RWPE1 (cell line): ENCODE results near the gene YIPF5.
A peak's percentile ranks its signal among the peaks of the same experiment; 100 is the strongest.

Experiments
- CTCF ChIA-PET: fragments of 350-600 bp; sonication (Branson Sonifier 250); formaldehyde crosslinking; extraction: SDS; loops from one replicate; lab custom pipeline; 2021; lab: Yijun Ruan, JAX
- POLR2A ChIA-PET: fragments of 400-600 bp; formaldehyde crosslinking; extraction: SDS; loops from one replicate; lab custom pipeline; 2020; ENCODE audit warnings: antibody characterized with exemption; ENCODE audit not compliant: low non-redundant PET; lab: Yijun Ruan, JAX
- DNase-seq: peaks from one replicate; pipeline ENCODE4 v3.0.0; 2012; ENCODE audit warnings: low spot score
- H3K27ac ChIP-seq: fragments of 450-650 bp; 2 replicates; pipeline ENCODE4 v1.5.1; 2017
- CTCF ChIP-seq: fragments of 450-650 bp; conservative IDR thresholded peaks from 2 replicates; pipeline ENCODE4 v1.5.1; 2017; ENCODE audit warnings: low read depth, mild to moderate bottlenecking

Gene YIPF5

DNA sequence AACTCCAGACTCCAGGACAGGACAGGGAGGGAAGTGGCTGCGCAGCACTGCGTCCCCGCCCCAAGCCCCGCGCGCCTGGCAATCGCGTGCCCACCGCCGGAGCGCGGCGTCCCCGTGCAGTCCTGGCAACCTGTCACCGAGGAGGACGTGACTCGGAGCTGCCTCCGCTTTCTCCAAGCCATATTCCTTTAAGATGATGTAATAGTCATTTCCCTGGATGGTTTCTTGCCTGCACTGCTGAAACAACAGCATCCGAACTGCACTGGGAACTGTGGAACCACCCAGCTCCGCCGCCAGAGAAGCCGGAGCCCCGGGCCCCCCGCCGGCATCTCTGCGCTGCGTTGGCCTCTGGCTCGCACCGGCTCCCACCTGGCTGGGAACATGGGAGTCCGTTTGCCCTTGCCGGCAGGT, 34.7 kb upstream of the YIPF5 start:
- ChIA-PET POLR2A (no interaction called here), CTCF (interaction anchor here (1.2 to 1.7 kb wide), 2 partner anchors 202 to 1621 kb away, joined by 3 to 6 read pairs; no protein-coding TSS in a partner anchor)

GRCh38 chr5:144203750-144204596, 33.5 kb upstream of the YIPF5 start:
- ChIA-PET CTCF (interaction anchor here (0.5 to 1.8 kb wide), 16 partner anchors 8 to 1627 kb away, joined by 3 to 19 read pairs (median 3); no protein-coding TSS in a partner anchor), POLR2A (no interaction called here)
- peak; percentile 49 for DNase-seq
- TF ChIP-seq CTCF = peak; percentile 97
- H3K27ac ChIP-seq = no peak overlapping the region

More for the DNA sequence above, 34.7 kb upstream of the YIPF5 start:
- DNase-seq = no peak
- TF ChIP-seq CTCF = no peak
- no peak overlapping the region for H3K27ac ChIP-seq

DNA sequence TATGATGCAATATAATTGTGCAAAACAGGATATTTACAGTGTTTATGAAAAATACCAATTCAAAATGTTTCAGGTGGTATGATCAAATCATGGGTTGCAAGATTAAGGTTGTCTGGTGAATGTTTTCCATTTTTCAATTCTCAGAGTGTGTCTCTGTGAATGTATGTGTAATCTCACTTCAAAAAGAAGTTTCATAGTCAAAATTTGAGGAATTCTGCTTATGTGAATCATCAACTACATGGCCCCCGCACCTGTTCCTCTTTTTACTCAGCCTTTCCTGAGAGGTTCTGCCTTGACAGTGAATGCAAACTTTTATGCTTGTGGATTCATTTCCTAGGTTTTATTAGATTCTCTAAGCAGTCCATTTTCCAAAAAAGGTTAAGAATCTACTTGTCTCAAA, 32.3 kb upstream of the YIPF5 start:
- H3K27ac ChIP-seq = no peak overlapping the region
- ChIA-PET CTCF (interaction anchor here (0.9 to 1.8 kb wide), 2 partner anchors 12 to 265 kb away, joined by 3 to 14 read pairs; no protein-coding TSS in a partner anchor), POLR2A (no interaction called here)
- no peak for TF ChIP-seq CTCF
- no peak for DNase-seq

- TF ChIP-seq CTCF = no peak
- no peak overlapping the region for H3K27ac ChIP-seq
- ChIA-PET CTCF (interaction anchor here (0.6 kb wide), 1 partner anchor 293 kb away, joined by 4 read pairs; no protein-coding TSS in a partner anchor), POLR2A (no interaction called here)
- DNase-seq = no peak
These were observed 31.6 kb upstream of the YIPF5 start for GRCh38 chr5:144202072-144202471.

DNA sequence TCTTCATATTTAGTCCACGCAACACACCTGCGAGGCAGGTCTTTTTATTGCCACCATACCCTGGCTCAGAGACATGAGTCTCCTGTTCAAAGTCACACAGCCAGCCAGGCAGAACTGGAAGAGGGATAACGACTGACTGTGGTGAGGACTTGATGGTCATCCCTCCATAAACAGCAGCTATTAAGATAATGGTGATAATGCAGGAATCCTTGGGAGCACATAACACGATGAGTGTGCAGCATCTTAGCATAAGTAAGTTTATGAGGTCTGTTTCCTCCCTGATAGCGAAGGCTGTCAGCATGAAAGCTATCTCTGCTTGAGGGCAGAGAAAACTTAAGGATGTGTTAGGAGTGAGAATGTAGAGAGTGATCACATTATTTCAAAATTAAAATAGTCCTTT, 31.1 kb upstream of the YIPF5 start:
- no peak for TF ChIP-seq CTCF
- ChIA-PET POLR2A (no interaction called here), CTCF (interaction anchor here (0.6 kb wide), 1 partner anchor 126 kb away, joined by 3 read pairs; no protein-coding TSS in a partner anchor)
- DNase-seq = no peak
- H3K27ac ChIP-seq = no peak overlapping the region

DNA sequence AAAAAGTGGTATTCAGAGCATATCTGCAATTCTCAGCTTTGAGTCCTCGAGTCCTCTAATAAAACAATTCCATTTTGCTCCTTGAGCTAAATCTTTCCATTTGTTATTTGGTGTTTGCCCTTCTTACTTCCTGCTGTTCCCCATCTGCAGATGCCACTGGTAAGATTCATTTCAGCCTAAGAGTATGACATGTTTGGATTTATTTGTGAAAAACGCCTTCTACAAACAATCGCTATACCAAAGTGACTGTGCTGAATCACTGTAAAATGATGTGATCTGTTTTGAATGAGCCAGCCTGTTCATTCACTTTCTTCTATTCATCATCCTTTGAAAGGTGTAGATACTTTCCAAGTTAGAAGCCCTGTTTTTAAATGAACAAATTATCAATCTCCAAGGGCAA, 27.9 kb upstream of the YIPF5 start:
- POLR2A ChIA-PET = no interaction called here
- TF ChIP-seq CTCF = no peak
- no peak for DNase-seq
- no peak overlapping the region for H3K27ac ChIP-seq
- CTCF ChIA-PET = interaction anchor here (1.0 kb wide), 1 partner anchor 611 kb away, joined by 3 read pairs; no protein-coding TSS in a partner anchor
